Erythroblast (primary cell): ENCODE measurements around the gene PVR.

Experiments used
- GATA1 ChIP-seq: IDR thresholded peaks from 2 replicates; pipeline ENCODE4 v1.6.1; 2011; ENCODE audit warnings: low read depth, mild to moderate bottlenecking, control low read depth, low read length, moderate library complexity
- POLR2A ChIP-seq: IDR thresholded peaks from 2 replicates; pipeline ENCODE4 v1.6.1; 2011; ENCODE audit warnings: mild to moderate bottlenecking, low read length

- TF ChIP-seq POLR2A (no peak), GATA1 (no peak)
Measured at GRCh38 chr19:44701228-44701627, 57.5 kb downstream of the PVR start.
